Measurements from ENCODE around the gene ZBTB7C. TPM values are rescaled to one million over a fixed set of nuclear protein-coding genes. Genes with fewer than 3 reads are reported as not detected.

The ZBTB7C gene
- total and polyA plus RNA-seq, 10 of the 15 experiments (the other 5 are each of a cell fraction or from before 2014, with no cell fraction given): under 0.01 to 0.08 (median 0.01) TPM; not detected in 7

DNA sequence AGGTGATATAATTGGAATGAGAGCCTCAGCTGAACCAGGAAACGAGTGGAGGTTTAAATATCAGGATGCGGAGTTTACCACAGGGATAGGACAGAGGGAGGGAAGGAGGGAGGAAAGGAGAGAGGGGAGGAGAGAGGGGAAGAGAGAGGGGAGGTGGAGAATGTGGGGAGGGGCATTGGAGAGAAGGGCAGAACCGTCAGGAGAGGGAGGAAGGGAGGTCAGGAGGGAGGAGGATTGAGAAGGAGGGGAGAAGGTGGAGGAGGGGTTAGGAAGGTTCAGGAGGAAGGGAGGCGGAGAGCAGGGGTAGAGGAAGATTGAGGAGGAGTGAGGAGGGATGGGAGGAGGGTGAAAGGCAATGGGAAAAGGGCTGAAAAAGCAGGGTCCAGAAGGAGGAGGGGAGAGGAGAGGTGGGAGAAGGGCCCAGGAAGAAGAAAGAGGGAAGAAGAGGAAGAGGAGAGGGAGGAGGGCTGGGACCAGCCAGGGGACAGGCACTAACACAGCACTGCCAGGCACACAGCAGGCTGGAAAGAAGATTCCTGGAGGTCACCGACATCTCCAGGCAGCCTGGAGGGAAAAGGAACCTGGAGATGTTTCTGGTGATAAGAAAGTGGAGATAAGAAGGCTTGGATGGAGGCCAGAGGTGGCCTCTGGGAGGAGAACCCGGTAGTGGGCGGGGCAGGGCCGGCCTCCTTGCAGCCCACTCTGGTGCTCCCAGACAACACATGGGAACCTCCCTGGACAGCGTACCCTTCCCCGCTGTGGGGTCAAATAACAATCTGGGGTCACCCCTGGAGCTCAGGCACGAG lies 302.0 kb downstream of the ZBTB7C start:
- ChIA-PET SMC1A (ENCODE audit: uncharacterized antibody, unreplicated experiment) (no interaction called here), CTCF (no interaction called here), POLR2A (no interaction called here), RAD21 (ENCODE audit: unreplicated experiment) (no interaction called here)
- no TSS peak for BruUV-seq (replicated peaks)
- ATAC-seq: no peak
- Histone ChIP-seq H3K27me3 (replicated peaks in 1 of 2; ENCODE audit: control insufficient read depth in 2 of 2, insufficient read depth in 2 of 2, low read length in 1 of 2) (peaks cover 2 to 6% of the 10 kb centered on the region in 2 experiments; a peak in 2 of 4 replicates), H3K27ac (ENCODE audit: control insufficient read depth, insufficient read depth) (no peak overlapping the region), H3K9ac (ENCODE audit: control insufficient read depth, insufficient read depth, low read length) (no peak overlapping the region), H3K4me3 (no peak overlapping the region), H3K4me1 (ENCODE audit: control insufficient read depth, insufficient read depth, low read length) (no peaks in the 10 kb centered on the region), H2AFZ (ENCODE audit: control insufficient read depth, low read depth, low read length) (no peak overlapping the region), H4K20me1 (ENCODE audit: control insufficient read depth, insufficient read depth) (no peaks in the 10 kb centered on the region), H3K36me3 (ENCODE audit: control insufficient read depth in 2 of 2, insufficient read depth in 2 of 2, low read length in 1 of 2) (no peaks in the 10 kb centered on the region), H3K79me2 (ENCODE audit: control insufficient read depth, insufficient read depth, low read length) (no peaks in the 10 kb centered on the region), H3K4me2 (ENCODE audit: control insufficient read depth, insufficient read depth) (no peak overlapping the region), H3K9me3 (replicated peaks; ENCODE audit: control insufficient read depth, insufficient read depth, low read length) (no peaks in the 10 kb centered on the region)
- no peak for DNase-seq (ENCODE audit: low read depth, low spot score)
- intact Hi-C loops (cut with micrococcal nuclease; ENCODE audit: unreplicated experiment): no loop called here
- TF ChIP-seq CEBPB (IDR thresholded peaks at IDR 0.05; ENCODE audit: borderline replicate concordance in 1 of 2, low read depth in 2 of 2, low read length in 2 of 2) (no peak), TARDBP (IDR thresholded peaks at IDR 0.05; ENCODE audit: borderline replicate concordance) (no peak), TBL1XR1 (IDR thresholded peaks at IDR 0.05; ENCODE audit: low read depth, low read length) (no peak)
- WGBS (ENCODE audit: insufficient coverage, insufficient replicate concordance, low lambda C conversion rate, missing lambda C conversion rate): 20% methylated on average over 11 of the region's 11 CpGs
- in situ Hi-C loops (cut with MboI): no loop called here
- no peak for FAIRE-seq

DNA sequence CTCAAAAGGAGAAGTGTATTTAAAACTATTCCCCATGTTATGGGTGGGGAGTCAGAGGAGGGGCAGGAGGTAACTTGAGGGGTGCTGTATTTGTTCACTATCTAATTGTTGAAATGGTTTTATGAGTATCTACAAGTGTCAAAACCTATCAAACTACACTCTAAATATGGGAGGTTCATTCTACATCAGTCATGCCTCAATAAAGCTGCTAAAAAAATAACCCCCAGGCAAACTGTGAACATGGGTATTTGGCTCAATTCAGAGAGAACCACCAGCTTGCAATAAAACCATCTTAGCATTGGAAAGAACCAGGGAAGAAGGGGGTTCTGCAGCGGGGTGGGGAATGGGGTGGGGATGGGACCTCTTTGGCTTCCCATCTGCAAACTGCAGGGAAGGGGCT lies 302.7 kb downstream of the ZBTB7C start:
- ChIA-PET RAD21 (ENCODE audit: unreplicated experiment) (no interaction called here), CTCF (no interaction called here), SMC1A (ENCODE audit: uncharacterized antibody, unreplicated experiment) (no interaction called here), POLR2A (no interaction called here)
- Histone ChIP-seq H3K27ac (ENCODE audit: control insufficient read depth, insufficient read depth) (no peak overlapping the region), H3K9me3 (replicated peaks; ENCODE audit: control insufficient read depth, insufficient read depth, low read length) (no peaks in the 10 kb centered on the region), H3K4me2 (ENCODE audit: control insufficient read depth, insufficient read depth) (no peak overlapping the region), H3K4me1 (ENCODE audit: control insufficient read depth, insufficient read depth, low read length) (no peaks in the 10 kb centered on the region), H4K20me1 (ENCODE audit: control insufficient read depth, insufficient read depth) (no peaks in the 10 kb centered on the region), H3K27me3 (replicated peaks in 1 of 2; ENCODE audit: control insufficient read depth in 2 of 2, insufficient read depth in 2 of 2, low read length in 1 of 2) (peaks cover 2 to 6% of the 10 kb centered on the region in 2 experiments; a peak in 2 of 4 replicates), H3K4me3 (no peak overlapping the region), H3K36me3 (ENCODE audit: control insufficient read depth in 2 of 2, insufficient read depth in 2 of 2, low read length in 1 of 2) (no peaks in the 10 kb centered on the region), H3K9ac (ENCODE audit: control insufficient read depth, insufficient read depth, low read length) (no peak overlapping the region), H2AFZ (ENCODE audit: control insufficient read depth, low read depth, low read length) (no peak overlapping the region), H3K79me2 (ENCODE audit: control insufficient read depth, insufficient read depth, low read length) (no peaks in the 10 kb centered on the region)
- no peak for DNase-seq (ENCODE audit: low read depth, low spot score)
- no peak for FAIRE-seq
- no peak for ATAC-seq
- 0% methylated on average over 1 of the region's 1 CpG for WGBS (ENCODE audit: insufficient coverage, insufficient replicate concordance, low lambda C conversion rate, missing lambda C conversion rate)
- intact Hi-C loops (cut with micrococcal nuclease; ENCODE audit: unreplicated experiment): no loop called here
- in situ Hi-C loops (cut with MboI): no loop called here
- no TSS peak for BruUV-seq (replicated peaks)
- TF ChIP-seq MYB (IDR thresholded peaks at IDR 0.05; ENCODE audit: borderline replicate concordance, low read depth, low read length) (no peak), FOS (IDR thresholded peaks at IDR 0.05; ENCODE audit: borderline replicate concordance, extremely low read depth, insufficient read length) (no peak), IRF4 (IDR thresholded peaks at IDR 0.05; ENCODE audit: low read depth, low read length) (no peak), KLF5 (IDR thresholded peaks at IDR 0.05; ENCODE audit: partially characterized antibody) (no peak), RFX5 (IDR thresholded peaks at IDR 0.05; ENCODE audit: low read depth, low read length) (no peak), NR2F1 (conservative IDR thresholded peaks at IDR 0.05) (no peak), TCF3 (IDR thresholded peaks at IDR 0.05; ENCODE audit: borderline replicate concordance, insufficient read depth, low read depth, low read length) (no peak), FOXM1 (IDR thresholded peaks at IDR 0.05; ENCODE audit: low read depth, low read length) (no peak), SRF (IDR thresholded peaks at IDR 0.05; ENCODE audit: low read depth in 2 of 2, low read length in 2 of 2) (no peak)
- TF ChIP-seq, protein P1, sequence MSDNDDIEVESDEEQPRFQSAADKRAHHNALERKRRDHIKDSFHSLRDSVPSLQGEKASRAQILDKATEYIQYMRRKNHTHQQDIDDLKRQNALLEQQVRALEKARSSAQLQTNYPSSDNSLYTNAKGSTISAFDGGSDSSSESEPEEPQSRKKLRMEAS (IDR thresholded peaks at IDR 0.05; ENCODE audit: low read depth, low read length): no peak
- TF ChIP-seq, protein P2, sequence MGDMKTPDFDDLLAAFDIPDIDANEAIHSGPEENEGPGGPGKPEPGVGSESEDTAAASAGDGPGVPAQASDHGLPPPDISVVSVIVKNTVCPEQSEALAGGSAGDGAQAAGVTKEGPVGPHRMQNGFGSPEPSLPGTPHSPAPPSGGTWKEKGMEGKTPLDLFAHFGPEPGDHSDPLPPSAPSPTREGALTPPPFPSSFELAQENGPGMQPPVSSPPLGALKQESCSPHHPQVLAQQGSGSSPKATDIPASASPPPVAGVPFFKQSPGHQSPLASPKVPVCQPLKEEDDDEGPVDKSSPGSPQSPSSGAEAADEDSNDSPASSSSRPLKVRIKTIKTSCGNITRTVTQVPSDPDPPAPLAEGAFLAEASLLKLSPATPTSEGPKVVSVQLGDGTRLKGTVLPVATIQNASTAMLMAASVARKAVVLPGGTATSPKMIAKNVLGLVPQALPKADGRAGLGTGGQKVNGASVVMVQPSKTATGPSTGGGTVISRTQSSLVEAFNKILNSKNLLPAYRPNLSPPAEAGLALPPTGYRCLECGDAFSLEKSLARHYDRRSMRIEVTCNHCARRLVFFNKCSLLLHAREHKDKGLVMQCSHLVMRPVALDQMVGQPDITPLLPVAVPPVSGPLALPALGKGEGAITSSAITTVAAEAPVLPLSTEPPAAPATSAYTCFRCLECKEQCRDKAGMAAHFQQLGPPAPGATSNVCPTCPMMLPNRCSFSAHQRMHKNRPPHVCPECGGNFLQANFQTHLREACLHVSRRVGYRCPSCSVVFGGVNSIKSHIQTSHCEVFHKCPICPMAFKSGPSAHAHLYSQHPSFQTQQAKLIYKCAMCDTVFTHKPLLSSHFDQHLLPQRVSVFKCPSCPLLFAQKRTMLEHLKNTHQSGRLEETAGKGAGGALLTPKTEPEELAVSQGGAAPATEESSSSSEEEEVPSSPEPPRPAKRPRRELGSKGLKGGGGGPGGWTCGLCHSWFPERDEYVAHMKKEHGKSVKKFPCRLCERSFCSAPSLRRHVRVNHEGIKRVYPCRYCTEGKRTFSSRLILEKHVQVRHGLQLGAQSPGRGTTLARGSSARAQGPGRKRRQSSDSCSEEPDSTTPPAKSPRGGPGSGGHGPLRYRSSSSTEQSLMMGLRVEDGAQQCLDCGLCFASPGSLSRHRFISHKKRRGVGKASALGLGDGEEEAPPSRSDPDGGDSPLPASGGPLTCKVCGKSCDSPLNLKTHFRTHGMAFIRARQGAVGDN (IDR thresholded peaks at IDR 0.05): no peak

All from GM12878 (cell line).